A673 (cell line): Measurements from ENCODE around the gene RTL1.

Experiments used
- CTCF ChIP-seq: fragments of 300-800, 200-600 bp; sonication (generic); conservative IDR thresholded peaks from 2 replicates; pipeline ENCODE4 v1.5.1; 2017; ENCODE audit warnings: low read depth, mild to moderate bottlenecking, antibody characterized with exemption, low read length, moderate library complexity, mixed read lengths
- EZH2 ChIP-seq: fragments of 200-600 bp; sonication (generic); IDR thresholded peaks from 2 replicates; pipeline ENCODE4 v1.6.1; 2017; ENCODE audit warnings: borderline replicate concordance, low read depth, mild to moderate bottlenecking, mixed read lengths, antibody characterized with exemption, low read length; ENCODE audit not compliant: poor library complexity, severe bottlenecking

GRCh38 chr14:100902295-100903133, 1.0 kb downstream of the RTL1 start:
- TF ChIP-seq CTCF (no peak), EZH2 (no peak)
